HG03342 (cell line): ENCODE data around the gene GDNF.
"Not testable (repeated sequence)": the region's sequence is repeated elsewhere in the genome, so short reads cannot be mapped to it uniquely, and the experiment has no call there.

Source experiments
- ATAC-seq: cut with Tn5 transposase; IDR thresholded peaks from one replicate; pipeline ENCODE4 v1.9.1; 2021; ENCODE audit warnings: mild to moderate bottlenecking, moderate library complexity; ENCODE audit not compliant: unreplicated experiment

The GDNF gene

DNA sequence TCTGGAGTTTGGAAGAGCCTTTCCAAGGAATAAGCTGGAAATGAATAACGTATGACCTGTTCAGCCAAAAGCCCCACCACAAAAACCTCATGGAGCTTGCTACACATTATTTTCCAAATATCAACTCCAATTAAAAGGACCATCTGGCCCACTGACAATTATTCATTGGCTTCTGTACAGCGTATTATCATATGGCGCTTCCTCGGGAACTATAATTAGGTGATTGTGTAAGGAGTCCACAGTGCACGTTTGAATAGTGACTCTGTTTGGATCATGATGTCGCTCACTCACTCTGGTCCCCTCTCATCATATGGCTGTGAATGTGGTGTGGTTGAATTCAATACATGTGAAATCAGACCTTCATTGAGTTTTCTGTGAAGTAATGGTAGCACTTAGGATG, 52.1 kb downstream of the GDNF start:
- no peak for ATAC-seq

DNA sequence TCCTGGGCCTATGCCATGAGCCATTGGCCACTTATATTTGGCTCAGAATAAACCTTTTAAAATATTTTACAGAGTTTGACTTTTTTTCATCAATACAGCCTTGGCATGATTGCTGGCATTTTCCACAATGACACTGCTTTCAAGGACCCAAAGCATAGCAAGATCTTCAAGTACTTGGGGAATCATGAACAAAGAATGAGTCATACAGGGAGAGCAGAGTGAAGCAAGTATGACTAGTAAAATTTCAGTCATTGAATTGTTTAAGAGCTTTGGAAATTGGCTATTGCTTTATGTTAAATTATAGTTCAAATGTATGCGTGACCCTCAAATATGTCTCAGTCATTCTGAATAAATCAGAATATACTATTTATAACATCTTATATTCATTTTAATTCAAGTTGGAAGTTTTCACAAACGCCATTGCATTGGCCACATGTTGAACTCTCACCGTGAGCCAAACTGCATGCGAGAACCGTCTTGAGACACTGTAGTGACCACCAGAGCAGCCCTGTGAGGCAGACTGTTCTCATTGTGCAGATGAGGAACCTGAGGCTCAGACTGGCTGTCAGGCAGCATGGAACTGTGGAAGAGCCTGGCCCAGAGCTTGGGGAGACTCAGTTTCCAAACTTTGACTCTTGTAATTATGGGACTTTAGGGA, 52.9 kb downstream of the GDNF start:
- no peak for ATAC-seq

DNA sequence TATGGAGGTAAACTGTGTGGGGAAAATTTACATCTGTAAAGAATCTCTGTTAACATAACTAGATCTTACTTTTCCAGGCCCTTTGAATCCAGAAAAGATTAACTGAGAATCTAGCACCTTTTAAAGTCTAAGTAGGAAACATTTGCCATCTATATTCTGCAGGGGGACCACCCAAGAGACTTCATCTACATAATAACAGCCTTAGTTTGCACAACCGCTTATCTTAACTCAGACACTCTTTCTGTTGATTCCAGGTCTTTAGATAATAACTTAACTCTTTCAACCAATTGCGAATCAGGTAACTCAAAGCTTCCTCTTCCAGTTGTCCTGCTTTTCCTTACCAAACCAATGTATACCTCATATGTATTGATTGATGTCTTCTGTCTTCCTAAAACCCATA, 53.4 kb downstream of the GDNF start:
- ATAC-seq = no peak

DNA sequence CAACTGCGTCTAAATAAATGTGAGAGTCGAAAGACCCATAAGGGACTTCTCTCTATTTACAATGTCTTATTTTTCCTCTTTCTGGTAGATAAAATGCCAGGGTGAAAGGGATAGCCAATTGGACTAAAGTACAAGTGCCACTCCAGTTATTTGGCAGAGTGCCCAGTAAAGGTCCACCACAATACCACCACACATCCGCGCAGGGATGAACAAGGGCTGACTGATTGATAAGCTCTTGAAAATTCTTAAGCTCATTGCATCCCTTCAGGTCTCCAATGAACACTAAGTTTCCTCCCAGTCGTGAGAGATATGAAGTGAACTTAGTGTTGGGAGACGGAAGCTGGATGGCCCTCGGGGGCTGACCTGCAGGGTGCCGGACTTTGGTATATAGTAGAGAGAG, 58.4 kb downstream of the GDNF start:
- ATAC-seq = not testable (repeated sequence)

DNA sequence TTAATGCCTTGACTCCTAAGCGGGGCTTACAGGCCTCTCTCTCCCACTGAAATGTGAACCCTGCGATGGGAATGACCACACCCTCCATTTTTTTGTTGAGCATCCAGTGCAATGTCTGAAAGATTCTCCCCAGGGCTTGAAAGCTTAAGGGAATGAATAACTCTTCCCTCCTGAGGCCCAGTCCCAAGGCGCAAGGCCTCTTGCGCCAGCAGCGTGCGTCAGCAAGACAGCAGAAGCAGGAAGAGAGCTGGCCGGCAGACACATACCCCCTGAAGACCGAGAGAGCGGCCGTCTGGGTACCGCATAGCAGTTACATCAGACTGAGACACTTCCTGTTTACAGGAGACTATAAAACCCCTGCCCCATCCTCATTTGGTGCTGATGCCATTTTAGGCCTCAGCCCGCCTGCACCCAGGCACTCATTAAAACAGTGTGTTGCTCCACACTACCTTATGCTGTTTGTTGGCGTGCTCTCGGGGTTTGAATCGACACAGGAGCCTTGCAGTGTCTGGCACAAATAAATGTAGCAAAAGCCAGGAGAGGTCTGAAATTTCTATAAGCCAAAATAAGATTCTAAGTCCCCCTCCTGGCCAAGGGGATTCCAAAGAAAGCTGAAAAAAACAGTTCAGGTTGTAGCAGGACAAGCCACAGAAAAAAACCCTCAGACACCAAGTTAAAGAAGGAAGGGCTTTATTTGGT, 62.3 kb downstream of the GDNF start:
- no peak for ATAC-seq

DNA sequence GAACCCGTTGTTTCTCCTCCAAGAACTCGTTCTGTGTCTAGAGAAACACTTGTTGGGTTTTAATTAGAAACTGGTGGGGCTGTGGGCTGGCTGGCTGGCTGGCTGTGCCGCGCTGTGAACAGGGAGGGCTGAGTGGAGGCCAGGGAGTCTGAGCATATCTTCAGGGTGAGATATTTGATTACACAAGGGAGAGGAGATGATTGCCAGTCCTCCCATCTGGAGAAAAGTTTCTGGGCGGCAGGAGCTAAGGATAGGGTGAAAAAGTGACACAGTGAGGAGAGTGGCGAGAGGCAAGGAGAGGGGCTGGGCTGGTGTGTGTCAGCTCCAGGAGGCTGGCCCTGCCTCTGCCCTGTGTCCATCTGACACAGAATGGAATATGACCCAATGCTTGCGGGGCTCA, 63.0 kb downstream of the GDNF start:
- ATAC-seq = no peak

DNA sequence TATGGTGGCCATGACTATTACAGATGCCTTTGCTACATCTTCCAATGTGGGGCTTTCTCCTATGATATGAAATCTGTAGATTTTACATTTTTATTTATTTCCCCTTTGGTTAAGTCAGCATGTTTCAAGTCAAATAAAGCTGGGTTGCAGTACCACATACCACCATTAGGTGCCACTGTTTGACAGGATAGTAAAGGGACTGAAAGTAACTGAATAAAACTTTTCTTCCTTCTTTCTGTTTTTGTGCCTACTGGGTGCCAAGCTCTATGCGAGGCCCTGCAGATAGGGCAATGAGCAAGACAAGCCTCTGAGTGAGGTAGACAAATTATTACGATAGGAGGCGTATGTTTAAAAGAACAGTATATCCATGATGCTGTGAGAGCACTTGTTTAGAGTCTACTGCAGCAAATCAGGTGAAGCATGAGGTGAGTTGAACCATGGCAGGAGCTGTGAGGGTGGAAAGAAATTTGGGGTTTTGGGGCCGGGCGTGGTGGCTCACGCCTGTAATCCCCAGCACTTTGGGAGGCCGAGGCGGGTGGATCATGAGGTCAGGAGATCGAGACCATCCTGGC, 64.8 kb downstream of the GDNF start:
- no peak for ATAC-seq

DNA sequence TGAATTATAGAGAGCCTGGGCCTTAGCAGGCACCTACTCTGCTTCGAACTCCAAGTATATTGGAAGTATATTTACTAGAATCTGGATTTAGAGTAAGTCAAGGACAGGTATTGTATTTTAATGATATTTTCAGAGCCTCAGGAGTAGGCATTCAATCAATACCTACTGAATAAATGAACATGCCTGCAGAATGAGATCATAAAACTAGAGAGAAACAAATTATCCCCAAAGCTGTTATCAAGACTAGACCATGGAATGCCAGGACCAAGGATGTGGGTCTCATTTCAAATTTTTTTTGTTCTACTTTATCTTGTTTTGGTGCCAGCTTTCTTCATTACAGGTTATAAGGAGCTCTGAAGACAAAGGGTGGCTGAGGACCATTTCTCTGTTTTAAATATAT, 66.0 kb downstream of the GDNF start:
- no peak for ATAC-seq

DNA sequence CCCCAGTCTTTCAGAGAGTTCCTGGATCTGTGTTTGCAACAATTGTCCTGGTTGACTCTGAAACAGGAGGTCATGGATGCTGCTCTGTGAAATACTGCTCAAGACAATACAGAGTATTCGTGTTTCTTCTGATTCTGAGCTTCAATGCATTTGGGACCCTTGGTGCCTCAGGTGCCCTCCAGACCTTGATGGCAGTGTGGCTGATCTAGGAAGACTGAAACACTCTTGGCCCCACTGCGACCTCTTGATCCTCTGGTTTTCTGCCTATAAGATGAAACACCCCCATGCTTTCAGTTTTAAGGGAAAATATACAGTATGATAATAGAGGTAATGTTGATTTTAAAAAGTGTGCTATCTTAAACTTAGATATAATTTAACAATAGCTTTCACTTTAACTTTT, 67.6 kb downstream of the GDNF start:
- ATAC-seq = no peak

DNA sequence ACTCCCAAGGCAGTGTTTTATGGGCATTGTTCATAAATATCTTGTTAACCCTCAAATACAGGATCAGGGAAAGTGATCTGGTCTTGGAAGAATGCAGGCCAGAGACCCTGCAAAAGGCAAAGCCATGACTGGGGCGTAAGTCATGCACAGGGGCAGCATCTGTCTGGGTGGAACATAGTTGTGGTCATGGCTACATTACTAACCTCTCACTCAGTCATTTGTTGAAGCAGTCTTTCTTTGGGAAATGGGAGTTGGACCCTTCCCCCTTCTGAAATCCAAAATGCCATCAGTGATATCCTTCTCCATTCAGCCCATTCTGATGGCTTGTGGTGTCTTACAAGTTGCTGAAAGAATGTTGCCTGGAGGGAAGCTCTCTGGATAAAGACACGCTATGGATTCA, 68.1 kb downstream of the GDNF start:
- ATAC-seq = no peak

DNA sequence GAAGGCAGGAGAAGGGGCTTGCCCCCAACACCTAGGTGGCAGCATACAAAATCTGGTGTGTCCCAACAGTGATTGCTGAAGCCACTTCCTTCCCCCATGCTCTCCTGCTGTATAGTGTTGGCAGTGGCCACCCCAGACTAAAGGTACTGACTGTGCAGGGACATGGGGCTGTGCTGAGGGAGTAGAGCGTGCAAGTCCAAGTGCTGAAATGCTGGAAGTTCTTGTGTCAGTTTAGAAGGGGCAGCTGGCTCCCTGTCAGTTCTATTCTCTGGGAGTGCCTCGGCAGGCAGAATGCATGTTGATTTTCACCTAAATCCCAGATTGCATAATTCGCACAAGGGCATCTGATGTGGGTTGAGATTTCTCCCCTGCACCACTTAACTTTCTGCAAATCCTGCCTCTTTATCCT, 68.6 kb downstream of the GDNF start:
- no peak for ATAC-seq

DNA sequence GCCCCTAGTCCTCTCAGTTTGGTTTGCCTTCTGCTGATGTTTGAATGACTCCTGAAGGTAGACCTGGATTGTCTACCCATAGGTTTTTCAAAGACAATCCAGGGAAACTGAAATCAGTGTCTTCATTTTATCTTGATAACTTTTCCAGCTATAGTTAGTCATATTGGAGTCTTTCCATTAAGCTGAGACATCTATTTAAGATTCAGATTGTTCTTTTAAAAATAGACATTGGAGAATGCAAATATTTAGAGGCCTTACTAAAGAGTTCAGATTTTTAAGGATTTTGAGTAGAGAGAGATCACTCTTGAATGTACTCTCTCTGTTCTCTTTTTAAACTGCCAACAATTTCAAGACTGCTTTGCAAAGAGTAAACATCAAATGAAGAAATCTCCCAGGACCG, 69.1 kb downstream of the GDNF start:
- ATAC-seq = no peak

DNA sequence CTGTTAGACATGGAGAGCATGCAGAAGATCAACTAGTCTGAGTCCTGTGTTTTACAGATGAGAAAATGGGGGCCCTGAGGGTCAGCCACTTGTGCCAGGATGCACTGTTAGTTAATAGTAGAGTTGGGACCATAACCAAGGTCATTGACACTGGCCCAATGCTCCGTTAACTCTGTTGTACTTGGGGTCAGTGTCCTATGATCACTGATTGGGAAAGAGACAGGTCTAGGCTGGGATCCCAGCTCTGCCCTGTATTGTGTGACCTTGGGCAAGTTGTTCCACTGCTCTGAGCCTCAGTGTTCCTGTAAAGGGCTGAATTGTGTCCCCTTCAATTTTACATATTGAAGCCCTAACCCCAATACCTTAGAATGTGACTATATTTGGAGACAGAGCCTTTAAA, 70.0 kb downstream of the GDNF start:
- no peak for ATAC-seq

DNA sequence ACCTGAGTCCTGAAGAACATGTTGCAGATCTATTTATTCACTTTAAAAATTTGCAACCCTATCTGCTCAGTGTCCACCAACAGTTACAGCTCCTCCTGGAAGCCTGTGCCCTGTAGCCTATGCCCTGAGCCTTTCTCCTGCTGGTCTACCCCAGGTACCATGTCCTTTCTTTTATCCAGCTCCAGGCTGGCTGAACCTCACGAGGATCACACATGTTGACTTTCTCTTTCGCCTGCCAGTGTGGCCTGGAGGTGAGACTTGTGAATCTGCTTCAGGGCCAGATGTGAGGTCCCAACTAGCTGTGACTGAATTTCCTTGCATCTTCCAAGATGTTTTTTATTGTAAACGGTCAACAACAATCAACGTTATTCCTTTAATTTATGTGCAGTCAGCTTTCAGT, 70.7 kb downstream of the GDNF start:
- no peak for ATAC-seq

DNA sequence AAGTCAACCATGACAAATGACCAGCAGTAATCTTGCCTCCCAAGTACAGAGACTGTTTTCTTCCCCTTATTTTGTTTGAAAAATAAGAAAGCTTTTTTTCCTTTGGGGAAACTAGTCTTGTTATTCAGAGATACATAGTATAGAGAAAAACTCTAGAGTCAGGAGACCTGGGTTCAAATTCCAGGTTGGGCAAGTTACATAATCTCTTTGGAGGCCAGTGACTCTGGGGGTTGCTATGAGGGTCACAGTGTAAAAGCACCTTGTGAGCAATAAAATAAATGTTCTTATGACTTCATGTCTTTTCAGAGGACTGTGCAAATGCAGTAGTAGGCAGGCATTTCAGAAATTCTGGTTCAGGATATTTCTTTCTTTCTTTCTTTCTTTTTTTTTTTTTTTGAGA, 71.5 kb downstream of the GDNF start:
- ATAC-seq = no peak

DNA sequence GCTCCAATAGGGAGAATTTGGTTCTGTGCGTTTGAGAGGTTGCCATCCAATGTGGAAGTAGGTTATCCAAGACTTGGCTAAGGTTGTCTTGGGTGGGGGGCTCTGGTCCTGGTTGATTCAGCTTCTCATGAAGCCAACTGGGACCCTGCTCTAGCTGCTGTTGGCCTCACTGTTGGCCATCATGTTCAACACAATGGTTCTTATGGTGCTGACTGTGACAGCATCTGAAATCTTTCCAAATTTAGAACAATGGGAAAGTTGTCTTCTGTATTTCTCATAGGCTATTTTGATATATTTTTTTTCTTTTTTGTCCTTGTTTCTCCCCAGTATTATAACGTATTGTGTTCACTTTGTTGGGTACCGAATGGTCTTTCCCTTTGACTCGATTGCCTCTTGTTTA, 71.9 kb downstream of the GDNF start:
- ATAC-seq = no peak

DNA sequence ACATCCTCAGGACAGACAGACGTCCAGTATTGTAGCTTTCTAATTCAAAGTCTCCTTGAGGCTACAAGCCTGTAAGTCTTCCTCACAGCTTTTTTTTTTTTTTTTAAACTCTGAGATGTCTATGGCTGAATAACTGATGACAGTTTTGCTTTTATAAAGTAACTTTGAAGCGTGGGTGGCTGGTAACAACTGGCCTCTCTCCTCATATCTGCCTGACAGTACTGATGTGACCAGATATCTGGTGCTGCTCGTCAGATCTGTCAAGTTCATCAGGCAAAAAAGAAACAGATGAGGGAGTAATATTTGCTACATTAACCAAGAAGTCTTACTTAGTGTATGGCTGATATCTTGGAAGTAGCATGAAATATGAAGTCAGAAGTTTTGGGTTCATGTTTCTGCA, 72.6 kb downstream of the GDNF start:
- ATAC-seq = no peak
